A204.1 (cell line): ENCODE data around the gene DOCK1.
"Not testable (repeated sequence)": the region's sequence is repeated elsewhere in the genome, so short reads cannot be mapped to it uniquely, and the experiment has no call there.

ENCODE experiments used
- FAIRE-seq: peaks from 2 replicates; lab custom pipeline; 2012; peaks lifted over from hg19 to GRCh38; lab: Jason Lieb, UNC

DOCK1 gene

GRCh38 chr10:126903656-126904360, 1.4 kb upstream of the DOCK1 start:
- no peak for FAIRE-seq

GRCh38 chr10:126904516-126904817, 761 bp upstream of the DOCK1 start:
- no peak for FAIRE-seq

- FAIRE-seq = no peak
Measured at GRCh38 chr10:126905776-126906703, 812 bp downstream of the DOCK1 start.

GRCh38 chr10:126906704-126907422, 1.6 kb downstream of the DOCK1 start:
- no peak for FAIRE-seq

- no peak for FAIRE-seq
Measured at GRCh38 chr10:126907423-126907970, 2.3 kb downstream of the DOCK1 start.

GRCh38 chr10:126908225-126908624, 3.0 kb downstream of the DOCK1 start:
- FAIRE-seq = no peak

GRCh38 chr10:126908729-126909128, 3.5 kb downstream of the DOCK1 start:
- FAIRE-seq = no peak

GRCh38 chr10:126909147-126909546, 3.9 kb downstream of the DOCK1 start:
- no peak for FAIRE-seq

GRCh38 chr10:126910196-126910595, 5.0 kb downstream of the DOCK1 start:
- FAIRE-seq = no peak

- no peak for FAIRE-seq
Measured at GRCh38 chr10:126910798-126911197, 5.6 kb downstream of the DOCK1 start.

GRCh38 chr10:126911301-126911700, 6.1 kb downstream of the DOCK1 start:
- FAIRE-seq = no peak

- FAIRE-seq = no peak
Measured at GRCh38 chr10:126913316-126913715, 8.1 kb downstream of the DOCK1 start.

- FAIRE-seq = no peak
Measured at GRCh38 chr10:126914561-126914960, 9.3 kb downstream of the DOCK1 start.

- not testable (repeated sequence) for FAIRE-seq
Measured at GRCh38 chr10:126916952-126917351, 11.7 kb downstream of the DOCK1 start.

GRCh38 chr10:126917375-126917774, 12.1 kb downstream of the DOCK1 start:
- no peak for FAIRE-seq

GRCh38 chr10:126917975-126918908, 13.0 kb downstream of the DOCK1 start:
- FAIRE-seq = no peak

- no peak for FAIRE-seq
Measured at GRCh38 chr10:126919426-126919825, 14.2 kb downstream of the DOCK1 start.

GRCh38 chr10:126921162-126921561, 15.9 kb downstream of the DOCK1 start:
- no peak for FAIRE-seq

- FAIRE-seq = no peak
Measured at GRCh38 chr10:126921974-126922525, 16.8 kb downstream of the DOCK1 start.

GRCh38 chr10:126924180-126924914, 19.1 kb downstream of the DOCK1 start:
- FAIRE-seq = no peak

GRCh38 chr10:126924915-126925300, 19.7 kb downstream of the DOCK1 start:
- FAIRE-seq = no peak
